GM18909 (cell line): ENCODE results near the gene ADA.
"Not testable (repeated sequence)": the region's sequence is repeated elsewhere in the genome, so short reads cannot be mapped to it uniquely, and the experiment has no call there.

Experiments used
- ATAC-seq: cut with Tn5 transposase; IDR thresholded peaks from one replicate; pipeline ENCODE4 v1.9.1; 2021; ENCODE audit warnings: mild to moderate bottlenecking; ENCODE audit not compliant: unreplicated experiment, poor library complexity

ADA gene

DNA sequence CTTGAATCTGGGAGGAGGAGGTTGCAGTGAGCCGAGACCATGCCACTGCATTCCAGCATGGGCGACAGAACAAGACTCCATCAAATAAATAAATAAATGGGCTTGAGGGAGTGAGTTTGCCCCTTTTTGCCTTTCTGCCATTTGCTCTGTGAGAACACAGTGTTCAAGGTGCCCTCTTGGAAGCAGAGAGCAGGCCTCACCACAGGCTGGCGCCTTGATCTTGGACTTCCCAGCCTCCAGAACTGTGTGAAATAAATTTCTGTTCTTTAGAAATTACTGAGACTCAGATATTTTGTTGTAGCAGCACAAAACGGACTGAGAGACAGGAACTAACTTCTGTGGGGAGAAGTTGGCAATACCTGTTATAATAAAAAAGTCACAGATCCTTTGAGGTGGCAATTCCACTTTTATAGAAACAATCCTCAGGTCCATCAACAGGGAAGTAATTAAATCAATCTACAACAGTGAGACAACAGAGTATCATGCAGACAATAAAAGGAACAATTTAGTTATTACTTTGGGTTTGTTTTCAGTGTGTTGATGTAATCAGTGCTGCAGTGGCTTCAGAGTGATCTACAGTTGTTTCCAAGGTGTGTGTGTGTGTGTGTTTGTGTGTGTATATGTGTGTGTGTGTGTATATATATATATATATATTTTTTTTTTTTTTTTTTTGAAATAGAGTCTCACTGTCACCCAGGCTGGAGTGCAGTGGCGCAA, 44.6 kb downstream of the ADA start:
- no peak for ATAC-seq

DNA sequence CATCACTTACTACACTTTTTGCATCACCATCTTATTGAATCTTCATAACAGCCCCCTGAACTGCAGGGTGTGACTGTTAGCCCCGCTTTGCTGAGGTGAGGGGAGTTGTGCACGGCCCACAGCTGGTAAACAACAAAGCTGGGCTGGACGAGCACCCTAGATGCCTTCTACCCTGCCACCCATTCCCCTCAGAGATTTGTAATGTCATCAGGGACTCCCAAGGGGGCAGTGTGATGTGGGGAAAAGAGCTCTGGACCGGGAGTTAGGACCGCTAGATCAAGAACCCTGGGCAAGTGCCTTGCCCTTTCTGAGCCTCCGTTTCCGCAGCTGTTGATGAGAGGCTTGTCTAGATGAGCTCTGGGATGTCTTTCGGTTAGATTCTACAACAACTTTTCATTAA, 48.2 kb downstream of the ADA start:
- ATAC-seq = no peak

DNA sequence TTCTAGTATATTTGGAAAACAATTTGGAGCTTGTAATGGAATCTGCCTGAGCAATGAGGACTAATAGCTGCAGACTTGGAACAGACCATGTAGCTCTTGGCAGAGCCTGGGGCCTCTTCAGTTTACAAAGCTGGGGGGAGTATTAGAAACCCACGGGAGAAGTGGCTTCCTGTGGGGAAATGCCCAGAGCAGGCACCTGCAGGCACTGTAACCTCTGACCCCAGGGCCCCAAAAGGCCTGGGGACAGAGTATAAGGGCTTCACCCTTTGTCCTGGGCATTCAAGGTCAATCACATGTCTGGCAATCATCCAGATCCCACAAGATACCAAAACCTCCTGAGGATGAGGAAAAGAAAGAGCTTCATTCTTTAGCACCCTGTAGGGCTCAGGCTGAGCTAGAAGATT, 49.7 kb downstream of the ADA start:
- ATAC-seq = no peak

DNA sequence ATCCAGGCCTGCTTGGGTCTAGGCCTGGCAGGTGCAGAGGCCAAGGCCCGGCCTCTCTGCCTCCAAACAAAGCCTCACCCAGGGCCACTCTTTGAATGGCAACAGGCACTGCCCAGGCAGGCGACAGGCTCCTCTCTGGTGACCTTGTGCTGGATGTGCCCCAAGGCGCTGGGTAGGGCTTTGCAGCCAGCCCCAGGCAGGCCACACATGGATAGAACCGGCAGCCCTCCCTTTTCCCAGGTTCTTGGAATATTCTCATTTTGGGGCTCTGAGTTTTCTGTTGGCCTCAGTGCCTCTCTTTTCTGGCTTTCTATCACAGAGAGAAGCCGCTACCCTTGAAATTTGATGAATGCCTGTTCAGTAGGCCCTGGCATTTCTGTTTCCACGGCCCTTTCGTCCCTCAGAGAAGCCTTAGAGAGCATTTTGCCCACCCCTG, 50.2 kb downstream of the ADA start:
- no peak for ATAC-seq

DNA sequence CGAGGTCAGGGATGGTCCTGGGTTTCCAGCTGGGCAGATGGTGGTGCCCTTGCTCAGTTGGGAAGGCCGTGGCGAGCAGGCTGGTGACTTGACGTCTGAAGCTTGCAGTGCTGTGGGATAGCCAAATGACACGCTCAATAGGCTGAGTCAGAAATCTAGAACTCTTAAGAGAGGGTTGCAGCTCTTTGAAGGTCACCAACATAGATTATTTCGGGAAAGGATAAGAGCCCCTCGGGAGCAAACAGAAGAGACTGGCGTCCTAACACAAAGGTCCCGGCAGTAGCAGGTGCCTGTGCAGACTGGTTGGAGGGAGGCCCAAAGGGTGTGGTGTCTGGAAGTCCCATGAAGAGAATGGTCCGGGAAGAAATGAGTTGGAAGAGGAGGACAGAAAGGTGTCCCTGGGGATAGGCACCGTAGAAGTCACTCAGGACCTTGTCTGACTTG, 50.7 kb downstream of the ADA start:
- no peak for ATAC-seq

DNA sequence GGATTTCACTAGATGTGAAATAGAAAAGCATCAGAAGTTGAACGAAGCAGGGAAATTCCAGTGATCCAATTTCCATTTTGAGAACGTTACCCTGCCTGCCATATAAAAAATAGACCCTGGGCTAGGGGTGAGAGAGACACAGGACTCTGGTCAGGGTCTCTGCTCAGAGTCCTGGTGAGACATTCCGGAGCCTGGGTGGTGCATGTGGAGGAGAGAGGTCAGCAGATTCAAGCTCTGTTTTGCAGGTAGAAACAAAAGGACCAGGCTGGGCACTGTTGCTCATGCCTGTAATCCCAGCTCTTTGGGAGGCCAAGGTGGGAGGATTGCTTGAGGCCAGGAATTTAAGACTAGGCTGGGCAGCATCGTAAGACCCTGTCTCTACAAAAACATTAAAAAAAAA, 51.2 kb downstream of the ADA start:
- ATAC-seq = no peak

DNA sequence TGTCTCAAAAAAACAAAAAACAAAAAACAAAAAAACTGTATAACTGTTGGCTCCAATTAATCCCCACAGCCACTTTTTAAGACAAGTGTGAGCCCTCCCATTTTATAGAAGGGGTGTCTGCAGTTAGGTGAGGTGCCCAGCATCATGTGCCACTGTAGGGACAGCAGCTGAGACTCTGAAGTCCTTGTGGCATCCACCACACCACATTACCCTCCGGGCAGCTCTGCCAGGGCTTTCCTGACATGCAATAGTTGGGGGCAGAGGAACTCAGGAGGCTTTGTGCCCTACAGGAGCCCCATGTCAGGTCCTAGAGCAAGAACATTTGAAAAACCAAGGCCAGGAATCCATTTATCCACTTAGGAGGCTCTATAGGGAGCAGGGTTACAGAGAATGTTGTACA, 51.8 kb downstream of the ADA start:
- no peak for ATAC-seq

DNA sequence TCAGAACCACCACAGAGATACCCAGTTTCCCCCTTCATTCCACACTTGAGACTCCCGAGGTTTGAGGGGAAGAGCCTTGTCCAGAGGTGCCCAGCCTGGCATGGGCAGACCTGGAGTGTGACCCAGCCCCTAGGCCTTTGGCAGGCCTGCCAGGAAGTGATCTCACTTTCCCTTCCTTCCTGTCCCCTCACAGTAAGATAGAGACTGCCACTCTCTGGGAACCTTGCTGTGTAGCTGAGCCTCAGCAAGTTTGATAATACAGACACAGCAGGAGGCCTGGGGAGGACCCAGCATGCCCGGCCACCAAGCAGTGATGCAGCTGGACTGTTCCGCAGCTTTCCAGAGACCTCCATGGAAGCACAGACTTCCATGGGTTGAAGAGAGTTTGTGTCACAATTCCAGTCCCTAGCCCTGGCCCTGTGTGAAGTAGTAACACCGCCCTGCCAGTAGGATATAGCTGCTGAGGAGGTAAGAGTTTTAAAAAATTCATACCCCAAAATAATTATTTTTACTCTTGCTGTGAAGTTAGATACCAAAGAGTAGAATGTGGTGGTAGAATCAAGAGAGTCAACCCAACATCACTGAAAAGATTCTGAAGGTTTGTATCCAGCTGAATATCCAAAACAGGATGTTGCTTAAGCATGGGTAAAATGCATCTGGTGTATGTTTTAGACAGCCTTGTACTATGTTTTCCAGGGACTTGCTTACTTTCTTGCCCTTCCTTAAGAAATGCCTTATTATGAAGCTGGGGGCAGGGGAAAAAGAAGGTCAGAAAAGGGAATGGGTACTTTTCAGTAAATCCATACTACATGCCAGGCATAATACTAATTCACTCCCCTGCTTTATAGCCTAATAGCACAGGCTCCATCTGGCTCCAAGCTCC, 52.8 kb downstream of the ADA start:
- ATAC-seq = no peak

DNA sequence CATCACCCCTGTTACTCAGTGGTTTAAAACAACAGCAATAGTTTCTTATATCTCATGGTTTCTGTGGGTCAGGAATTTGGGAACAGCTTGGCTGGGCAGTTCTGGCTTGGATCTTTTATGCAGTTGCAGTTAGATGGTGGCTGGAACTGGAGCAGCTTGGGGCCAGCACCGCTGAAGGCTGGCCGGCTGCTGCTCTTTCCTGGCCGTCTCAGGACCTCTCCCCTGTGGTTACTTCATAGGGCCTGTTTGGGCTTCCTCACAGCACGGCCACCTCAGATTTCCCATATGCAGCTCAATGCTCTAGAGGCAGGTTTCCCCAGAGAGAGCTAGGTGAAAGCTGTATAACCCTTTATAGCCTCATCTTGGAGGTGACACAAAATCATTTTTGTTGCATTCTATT, 53.6 kb downstream of the ADA start:
- ATAC-seq = no peak

DNA sequence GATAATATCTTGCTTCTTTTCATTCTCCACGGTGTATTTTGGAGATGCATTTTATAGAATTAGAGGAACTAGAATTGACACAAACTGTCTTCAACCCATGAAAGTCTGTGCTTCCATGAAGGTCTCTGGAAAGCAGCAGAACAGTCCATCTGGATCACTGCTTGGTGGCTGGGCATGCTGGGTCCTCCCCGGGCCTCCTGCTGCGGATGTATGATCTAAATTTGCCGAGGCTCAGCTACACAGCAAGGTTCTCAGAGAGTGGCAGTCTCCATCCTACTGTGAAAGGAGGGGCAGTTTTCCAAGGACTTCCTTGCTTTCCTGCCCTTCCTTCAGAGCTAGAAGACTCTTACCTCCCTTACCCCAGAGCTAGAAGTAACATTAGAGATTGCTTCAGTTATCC, 54.0 kb downstream of the ADA start:
- ATAC-seq = no peak

DNA sequence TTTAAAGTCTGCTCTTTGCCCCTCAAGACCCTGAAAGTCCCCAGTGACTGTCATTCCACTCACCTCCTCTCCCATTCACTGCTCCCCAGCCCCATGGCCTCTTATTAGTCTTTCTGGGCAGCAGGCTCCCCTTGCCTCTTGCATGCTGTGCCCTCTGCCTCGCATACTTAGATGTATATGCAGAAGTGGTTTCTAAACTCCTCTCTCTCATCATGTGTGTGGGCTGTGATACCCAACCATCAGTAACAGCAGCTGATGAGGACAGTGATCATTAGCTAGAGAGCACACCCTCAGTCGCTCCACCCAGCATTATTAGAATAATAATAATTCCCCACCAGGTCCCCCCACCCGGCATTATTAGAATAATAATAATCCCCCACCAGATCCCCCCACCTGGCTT, 54.6 kb downstream of the ADA start:
- no peak for ATAC-seq

DNA sequence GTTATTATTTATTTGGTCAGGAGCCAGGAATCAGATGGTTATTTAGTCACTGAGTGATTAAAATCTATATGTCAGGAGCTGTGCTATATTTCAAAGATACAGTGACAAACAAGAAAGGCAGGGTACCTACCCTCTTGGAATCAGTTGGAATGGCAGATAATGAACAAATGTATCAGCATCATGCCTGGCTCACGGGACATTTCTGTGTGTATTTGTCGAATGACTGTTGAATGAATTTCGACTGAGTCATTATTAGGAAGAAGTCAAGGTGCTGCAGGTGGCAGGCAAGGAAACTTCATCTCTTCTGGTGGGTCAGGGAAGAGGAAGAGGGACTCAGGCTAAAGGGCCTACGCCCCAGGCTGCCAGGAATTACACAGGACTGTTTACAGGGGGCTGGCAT, 55.5 kb downstream of the ADA start:
- ATAC-seq = no peak

DNA sequence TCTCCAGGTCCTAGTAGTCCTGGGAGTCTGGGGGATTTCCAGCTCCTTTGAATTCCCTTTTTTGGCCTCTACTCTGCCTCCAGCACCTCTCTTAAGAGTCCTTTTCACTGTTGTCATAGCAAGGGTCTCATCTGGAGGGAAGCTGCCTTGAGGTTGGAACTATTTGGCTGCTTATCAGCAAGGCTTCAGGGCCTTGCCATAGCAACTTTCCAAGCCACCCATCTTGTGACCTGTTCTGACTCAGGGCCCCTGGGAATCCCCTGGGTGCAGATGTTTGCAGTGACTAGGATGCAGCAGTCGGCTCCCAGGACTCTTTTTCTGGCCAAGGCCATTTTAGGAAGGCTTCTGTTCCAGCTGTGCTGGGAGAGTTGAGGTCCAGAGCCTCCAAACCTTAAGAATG, 56.8 kb downstream of the ADA start:
- no peak for ATAC-seq

DNA sequence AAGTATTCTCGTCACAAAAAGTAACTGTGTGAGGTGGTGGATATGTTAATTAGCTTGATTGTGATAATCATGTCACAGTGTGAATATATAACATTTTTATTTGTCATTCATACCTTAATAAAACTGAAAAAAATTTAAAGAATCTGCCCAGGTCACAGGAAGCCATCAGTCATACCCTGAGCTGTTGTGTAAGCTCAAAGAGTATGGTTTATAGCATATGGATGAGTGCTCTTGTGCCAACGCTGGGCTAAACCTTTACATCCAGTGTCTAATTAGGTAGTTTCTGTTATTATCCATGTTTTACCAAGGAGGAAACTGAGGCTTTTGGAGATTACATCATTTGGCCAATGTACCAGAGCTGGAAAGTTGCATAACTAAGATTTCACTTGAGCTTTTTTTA, 57.7 kb downstream of the ADA start:
- ATAC-seq = no peak

DNA sequence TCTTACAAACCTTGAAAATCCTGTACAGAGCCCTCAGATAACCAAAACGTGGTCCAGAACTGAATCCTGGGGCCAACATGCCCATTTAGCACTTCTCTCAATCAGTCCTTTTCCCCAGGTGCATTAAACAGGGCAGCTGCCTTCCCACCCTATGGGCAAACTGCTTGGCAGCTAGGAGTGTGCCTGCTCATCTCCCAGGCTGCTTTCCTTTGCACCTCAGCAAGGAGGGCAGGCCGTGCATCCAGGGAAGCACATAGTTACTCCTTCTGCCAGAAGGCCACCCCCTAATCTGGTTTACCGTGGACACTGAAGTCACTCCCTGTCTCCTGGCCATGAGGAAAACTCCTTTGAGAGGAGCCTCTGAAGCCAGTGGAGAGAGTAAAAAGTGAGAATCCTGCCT, 59.1 kb downstream of the ADA start:
- ATAC-seq = no peak

DNA sequence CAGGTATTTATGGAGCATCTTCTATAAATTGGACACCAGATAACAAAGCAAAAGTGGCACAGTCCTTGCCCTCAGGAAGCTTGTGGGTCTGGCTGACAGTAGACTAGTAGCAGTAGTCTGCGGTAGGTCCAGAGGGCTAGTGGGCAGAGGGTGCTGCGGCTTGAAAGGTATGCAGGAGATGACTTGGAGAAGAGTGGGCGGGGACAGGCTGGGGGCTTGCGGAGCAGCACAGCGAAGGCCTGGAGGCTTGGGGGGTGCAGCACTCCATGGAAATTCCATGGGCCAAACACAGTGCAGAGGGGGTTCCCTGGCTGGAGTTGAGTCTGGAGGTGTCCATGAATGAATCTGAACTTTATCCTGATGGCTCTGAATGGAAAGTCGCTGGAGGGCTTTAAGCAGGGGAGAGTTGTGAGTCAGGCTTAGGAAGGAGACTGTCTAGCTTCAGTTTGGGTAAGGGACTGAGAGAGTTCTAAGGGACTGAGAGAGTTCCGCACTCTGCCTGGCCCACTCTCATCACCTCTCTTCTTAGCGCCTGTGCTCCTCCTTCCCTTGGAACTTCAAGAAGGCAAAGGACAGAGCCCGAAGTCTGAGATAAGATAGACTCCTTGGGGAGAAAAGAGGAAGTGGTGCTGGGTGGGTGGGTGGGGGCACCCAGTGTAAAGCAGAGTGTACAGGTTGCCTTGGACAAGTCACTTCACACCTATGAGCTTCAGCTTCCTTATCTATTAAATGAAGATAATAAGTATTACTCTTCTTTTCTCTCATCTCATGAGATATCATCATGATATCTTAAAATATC, 60.3 kb downstream of the ADA start:
- ATAC-seq = no peak

DNA sequence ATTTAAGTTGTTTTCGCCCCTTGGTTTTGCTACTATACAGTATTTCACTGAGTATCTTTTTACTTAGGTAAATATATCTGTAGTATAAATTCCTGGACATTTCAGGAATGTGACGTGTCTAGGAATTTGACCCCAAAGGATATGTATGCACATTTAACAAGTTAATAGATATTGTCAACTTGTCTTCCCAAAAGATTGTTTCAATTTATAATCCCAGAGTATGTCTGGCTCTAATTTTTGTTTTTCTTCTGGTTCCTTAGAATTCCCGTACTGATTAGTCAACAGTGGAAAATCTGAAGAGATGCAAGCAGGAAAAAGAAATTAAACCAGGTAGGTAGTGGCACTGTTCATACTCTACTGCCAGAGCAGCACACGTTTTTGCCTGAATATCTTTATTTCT, 62.0 kb downstream of the ADA start:
- ATAC-seq = no peak

DNA sequence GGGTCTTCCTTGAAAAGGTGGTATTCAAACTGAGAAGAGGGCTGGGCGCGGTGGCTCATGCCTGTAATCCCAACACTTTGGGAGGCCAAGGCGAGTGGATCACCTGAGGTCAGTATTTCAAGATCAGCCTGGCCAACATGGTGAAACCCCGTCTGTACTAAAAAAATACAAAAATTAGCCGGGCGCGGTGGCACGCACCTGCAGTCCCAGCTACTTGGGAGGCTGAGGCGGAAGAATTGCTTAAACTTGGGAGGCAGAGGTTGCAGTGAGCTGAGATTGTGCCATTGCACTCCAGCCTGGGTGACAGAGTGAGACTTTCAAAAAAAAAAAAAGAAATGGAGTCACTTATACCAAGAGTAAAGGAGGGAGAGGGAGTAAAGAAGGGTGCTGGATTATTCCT, 63.2 kb downstream of the ADA start:
- not testable (repeated sequence) for ATAC-seq

DNA sequence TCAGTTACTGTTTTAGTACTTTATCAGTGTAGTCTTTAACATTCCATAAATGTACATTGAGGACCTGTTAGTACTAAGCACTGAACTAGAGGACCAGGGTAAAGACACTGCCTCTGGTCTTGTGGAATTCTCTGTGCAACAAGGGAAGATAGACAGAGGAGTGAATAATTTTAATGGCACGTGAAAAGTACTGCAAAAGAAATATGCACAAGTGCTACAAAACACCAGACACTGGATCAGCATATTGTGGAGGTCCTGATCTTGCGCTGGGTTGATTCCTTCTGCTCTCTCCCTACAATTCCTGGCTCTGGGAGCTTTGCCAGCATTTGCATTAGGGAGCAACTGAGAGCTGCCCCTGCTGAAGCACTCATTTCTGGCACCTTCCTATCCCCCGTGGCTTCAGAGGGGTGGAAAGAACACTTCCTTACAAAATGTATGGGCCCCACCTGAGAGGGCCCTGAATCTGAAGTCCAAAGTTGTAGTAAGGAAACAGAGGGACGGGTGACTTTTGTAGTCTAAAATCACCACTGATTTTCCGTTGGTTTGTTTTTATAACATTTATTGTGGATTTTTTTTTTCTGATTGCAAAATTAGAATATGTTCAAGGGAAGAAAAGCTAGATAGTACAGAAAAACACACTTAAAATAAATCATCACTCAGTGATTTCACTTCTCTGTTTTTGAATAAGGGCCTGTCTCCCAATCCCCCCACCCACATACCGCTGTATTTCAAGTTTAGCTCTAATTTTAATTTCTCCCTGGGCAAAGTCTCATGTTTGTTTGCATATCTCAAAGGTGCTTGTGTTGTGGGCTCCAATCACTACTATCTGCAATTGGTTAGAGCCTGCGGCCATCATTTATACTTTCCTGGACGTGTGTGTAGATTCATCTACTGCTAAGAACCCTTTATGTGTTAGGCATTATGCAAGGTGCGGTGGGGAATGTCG, 64.2 kb downstream of the ADA start:
- ATAC-seq = no peak
